Liver (tissue), 3 donors: ENCODE measurements around the gene DSG2.

Experiments used
- CTCF ChIP-seq: fragments of 150-350 bp; IDR thresholded peaks from 2 replicates; pipeline ENCODE4 v1.5.1; 2017; ENCODE audit warnings: improper control_type of control experiment, low read depth, low read length; ENCODE audit not compliant: missing input control
- EGR1 ChIP-seq, 2 donors: IDR thresholded peaks; 2 replicates each; pipeline ENCODE4 v1.6.1; 2016 to 2018; ENCODE audit warnings: antibody characterized with exemption in 2 of 2, low read depth in 2 of 2
- FOXA2 ChIP-seq: IDR thresholded peaks from 2 replicates; pipeline ENCODE4 v1.6.1; 2016; ENCODE audit warnings: antibody characterized with exemption
- MAX ChIP-seq: IDR thresholded peaks from 2 replicates; pipeline ENCODE4 v1.6.1; 2016; ENCODE audit warnings: antibody characterized with exemption
- NR2F2 ChIP-seq: IDR thresholded peaks from 2 replicates; pipeline ENCODE4 v1.6.1; 2016; ENCODE audit warnings: antibody characterized with exemption
- REST ChIP-seq: IDR thresholded peaks from 2 replicates; pipeline ENCODE4 v1.6.1; 2016; ENCODE audit warnings: antibody characterized with exemption, mild to moderate bottlenecking
- RXRA ChIP-seq, 2 donors: IDR thresholded peaks; 2 replicates each; pipeline ENCODE4 v1.6.1; 2017 to 2018; ENCODE audit warnings: antibody characterized with exemption in 2 of 2, mild to moderate bottlenecking in 1 of 2
- SP1 ChIP-seq: IDR thresholded peaks from 2 replicates; pipeline ENCODE4 v1.6.1; 2018; ENCODE audit warnings: antibody characterized with exemption, mild to moderate bottlenecking
- TAF1 ChIP-seq: conservative IDR thresholded peaks from 2 replicates; pipeline ENCODE4 v1.6.1; 2016; ENCODE audit warnings: antibody characterized with exemption, mild to moderate bottlenecking
- YY1 ChIP-seq: IDR thresholded peaks from 2 replicates; pipeline ENCODE4 v1.6.1; 2016; ENCODE audit warnings: antibody characterized with exemption, mild to moderate bottlenecking
- donor health status: healthy.
- donor health status: healthy.

GRCh38 chr18:31492671-31493070 lies 5.3 kb upstream of the DSG2 start:
- TF ChIP-seq CTCF (no peak), NR2F2 (no peak), REST (no peak), TAF1 (no peak), MAX (no peak), RXRA (IDR thresholded peaks at IDR 0.05) (no peak), YY1 (no peak), SP1 (no peak), EGR1 (IDR thresholded peaks at IDR 0.05; ENCODE audit: low read depth in 2 of 2) (no peak), FOXA2 (no peak)
